CD4-positive, alpha-beta T cell treated with Interferon alpha-2 for 1 hour (primary cell): ENCODE results near the gene SH2D1B.
"Not testable (repeated sequence)": the region's sequence is repeated elsewhere in the genome, so short reads cannot be mapped to it uniquely, and the experiment has no call there.

Experiments used
- DNase-seq, 2 donors: peaks; one replicate each; pipeline ENCODE4 v3.0.0-alpha.2; 2020 to 2022

SH2D1B gene, protein sequence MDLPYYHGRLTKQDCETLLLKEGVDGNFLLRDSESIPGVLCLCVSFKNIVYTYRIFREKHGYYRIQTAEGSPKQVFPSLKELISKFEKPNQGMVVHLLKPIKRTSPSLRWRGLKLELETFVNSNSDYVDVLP

DNA sequence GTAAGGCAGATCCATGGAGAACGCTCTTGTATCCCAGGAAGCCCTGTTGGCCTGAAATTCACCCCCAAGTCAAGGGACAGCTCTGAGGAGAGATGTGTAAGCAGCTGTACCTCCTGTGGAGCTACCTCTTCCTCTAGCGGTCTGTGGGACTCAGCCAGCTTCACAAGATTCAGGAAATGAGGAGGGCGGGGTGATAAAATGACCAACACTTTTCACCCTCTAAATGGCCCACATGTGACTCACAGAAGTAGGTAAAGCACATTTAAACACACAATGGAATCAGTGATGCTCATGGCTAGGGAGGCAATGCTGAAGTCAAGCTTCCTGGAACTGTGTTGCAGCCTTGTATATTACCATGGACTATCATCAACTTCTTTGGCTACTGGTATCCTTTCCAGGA lies at the start of gene SH2D1B:
Gene SH2D1B, minus strand, starts transcription at position 135 of the 400 bp plus-strand sequence. Its CDS starts 120 bp downstream, at position 15.
- DNase-seq = peak; percentile 8 to 14

DNA sequence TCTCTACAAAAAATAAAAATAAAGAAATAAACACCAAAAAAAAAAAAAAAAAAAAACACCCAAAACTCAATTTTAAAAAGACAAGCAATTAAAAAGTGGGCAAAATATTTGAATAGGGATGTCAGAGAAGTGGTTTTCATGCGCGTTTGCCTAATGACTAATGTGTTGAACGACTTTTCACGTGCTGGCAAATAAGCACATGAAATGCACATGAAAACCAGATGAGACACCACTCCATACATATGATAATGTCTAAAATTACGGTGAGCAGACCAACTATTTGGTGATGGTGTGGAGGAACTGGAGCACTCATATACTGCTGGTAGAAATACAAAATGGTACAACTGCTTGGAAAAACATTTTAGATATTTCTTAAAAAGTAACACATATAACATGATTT lies 46.3 kb upstream of the SH2D1B start:
- no peak for DNase-seq

DNA sequence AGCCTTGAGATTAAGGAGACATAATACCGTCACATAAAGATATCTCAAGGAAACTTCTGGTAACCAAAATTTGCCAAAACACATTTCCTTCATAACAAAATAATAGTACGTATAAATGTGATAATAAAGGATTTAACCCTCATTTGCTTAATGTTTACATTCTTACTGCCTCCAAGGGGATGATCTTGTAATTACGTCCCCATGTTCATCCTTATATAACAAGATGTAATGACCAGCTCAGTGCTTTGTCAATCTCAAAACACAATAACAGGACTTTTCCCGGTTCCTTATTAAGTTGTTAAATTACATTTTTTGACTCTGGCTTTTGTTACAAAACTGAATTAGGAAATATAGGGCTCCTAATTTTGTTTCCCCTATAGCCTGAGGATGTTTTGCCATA lies 44.4 kb upstream of the SH2D1B start:
- no peak for DNase-seq

DNA sequence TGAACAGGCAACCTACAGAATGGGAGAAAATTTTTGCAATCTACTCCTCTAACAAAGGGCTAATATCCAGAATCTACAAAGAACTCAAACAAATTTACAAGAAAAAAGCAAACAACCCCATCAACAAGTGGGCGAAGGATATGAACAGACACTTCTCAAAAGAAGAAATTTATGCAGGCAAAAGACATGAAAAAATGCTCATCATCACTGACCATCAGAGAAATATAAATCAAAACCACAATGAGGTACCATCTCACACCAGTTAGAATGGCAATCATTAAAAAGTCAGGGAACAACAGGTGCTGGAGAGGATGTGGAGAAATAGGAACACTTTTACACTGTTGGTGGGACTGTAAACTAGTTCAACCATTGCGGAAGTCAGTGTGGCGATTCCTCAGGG lies 42.4 kb upstream of the SH2D1B start:
- DNase-seq = not testable (repeated sequence)

DNA sequence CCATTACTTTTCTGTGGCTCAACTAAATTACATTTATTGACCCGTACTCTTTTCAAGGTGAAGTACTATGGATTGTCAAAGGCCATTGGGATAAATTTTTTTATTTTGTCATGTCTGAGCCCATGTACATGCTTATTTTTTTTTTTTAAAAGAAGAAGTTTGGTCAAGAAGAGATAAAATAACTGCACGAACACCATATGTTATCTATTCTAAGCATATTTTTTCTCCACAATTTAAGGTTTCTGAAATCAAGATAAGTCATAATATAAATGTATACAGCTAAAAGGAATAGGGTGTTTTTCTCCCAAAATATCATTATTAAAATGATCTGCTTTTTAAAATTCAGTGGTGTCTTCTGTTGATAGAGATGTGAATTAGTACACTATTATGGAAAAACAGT lies 35.0 kb upstream of the SH2D1B start:
- DNase-seq = no peak

DNA sequence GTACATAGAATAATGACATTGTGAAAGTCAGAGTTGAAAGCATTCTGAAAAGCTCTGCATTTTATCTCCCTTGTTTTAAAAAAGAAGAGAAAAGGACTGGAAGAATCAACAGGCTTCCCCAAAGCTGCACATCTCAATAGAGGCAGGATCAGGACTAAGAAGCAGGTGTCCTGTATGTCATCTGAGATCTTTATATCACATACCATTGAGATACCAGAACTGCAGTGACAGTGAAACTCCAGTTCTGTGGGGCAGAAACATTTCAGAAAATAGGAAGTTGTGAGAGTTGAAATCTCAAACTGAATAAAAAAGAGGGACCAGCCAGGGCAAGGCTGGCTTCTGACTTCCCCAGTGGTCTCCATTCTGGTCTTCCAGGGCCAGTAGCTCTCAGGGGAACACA lies 33.0 kb upstream of the SH2D1B start:
- DNase-seq = no peak

DNA sequence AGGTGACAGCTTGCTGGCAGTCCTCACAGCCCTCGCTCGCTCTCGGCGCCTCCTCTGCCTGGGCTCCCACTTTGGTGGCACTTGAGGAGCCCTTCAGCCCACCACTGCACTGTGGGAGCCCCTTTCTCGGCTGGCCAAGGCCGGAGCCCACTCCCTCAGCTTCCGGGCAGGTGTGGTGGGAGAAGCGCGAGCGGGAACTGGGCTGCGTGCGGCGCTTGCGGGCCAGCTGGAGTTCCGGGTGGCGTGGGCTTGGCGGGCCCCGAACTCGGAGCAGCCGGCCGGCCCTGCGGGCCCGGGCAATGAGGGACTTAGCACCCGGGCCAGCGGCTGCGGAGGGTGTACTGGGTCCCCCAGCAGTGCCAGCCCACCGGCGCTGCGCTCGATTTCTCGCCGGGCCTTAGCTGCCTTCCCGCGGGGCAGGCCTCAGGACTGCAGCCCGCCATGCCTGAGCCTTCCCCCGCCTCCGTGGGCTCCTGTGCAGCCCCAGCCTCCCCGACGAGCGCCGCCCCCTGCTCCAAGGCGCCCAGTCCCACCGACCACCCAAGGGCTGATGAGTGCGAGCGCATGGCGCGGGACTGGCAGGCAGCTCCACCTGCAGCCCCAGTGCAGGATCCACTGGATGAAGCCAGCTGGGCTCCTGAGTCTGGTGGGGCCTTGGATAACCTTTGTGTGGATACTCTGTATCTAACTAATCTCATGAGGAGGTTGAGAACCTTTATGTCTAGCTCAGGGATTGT lies 21.2 kb upstream of the SH2D1B start:
- DNase-seq = not testable (repeated sequence)

DNA sequence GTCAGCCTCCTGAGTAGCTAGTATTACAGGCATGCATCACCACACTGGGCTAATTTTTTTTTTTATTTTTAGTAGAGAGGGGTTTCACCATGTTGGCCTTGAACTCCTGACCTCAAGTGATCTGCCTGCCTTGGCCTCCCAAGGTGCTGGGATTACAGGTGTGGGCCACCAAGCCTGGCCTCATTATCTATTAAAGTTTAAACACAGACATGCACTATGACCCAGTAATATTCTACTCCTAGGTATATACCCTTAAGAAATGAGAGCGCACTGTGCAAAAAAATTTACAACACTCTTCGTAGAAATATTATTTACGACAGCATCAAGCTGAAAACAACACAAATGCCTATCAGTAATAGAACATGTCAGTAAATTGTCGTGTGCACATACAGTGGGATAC lies 18.6 kb upstream of the SH2D1B start:
- DNase-seq = no peak

DNA sequence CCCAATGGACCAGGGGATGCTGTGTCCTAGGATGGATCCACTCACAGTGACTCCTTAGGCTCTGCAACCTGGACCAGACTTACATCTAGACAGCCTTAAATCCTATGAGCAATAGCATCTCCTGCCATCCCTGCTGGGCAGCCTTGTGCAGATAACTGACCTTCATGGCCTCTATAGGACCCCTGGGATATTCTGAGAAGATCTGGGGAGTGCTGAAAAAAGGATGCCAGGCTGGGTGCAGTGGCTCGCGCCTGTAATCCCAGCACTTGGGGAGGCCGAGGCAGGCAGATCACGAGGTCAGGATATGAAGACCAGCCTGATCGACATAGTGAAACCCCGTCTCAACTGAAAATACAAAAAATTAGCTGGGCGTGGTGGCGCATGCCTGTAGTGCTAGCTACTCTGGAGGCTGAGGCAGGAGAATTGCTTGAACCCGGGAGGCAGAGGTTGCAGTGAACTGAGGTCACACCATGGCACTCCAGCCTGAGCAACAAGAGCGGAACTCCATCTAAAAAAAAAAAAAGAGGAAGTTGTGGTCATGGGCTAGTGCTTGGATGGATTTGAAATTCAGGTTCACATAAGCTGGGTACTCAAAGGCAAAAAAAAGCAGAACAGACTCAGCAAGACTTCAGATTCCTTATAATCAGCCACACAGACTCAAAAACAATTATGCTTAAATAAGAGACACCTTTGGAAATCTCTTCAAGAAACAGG lies 10.9 kb upstream of the SH2D1B start:
- no peak for DNase-seq

DNA sequence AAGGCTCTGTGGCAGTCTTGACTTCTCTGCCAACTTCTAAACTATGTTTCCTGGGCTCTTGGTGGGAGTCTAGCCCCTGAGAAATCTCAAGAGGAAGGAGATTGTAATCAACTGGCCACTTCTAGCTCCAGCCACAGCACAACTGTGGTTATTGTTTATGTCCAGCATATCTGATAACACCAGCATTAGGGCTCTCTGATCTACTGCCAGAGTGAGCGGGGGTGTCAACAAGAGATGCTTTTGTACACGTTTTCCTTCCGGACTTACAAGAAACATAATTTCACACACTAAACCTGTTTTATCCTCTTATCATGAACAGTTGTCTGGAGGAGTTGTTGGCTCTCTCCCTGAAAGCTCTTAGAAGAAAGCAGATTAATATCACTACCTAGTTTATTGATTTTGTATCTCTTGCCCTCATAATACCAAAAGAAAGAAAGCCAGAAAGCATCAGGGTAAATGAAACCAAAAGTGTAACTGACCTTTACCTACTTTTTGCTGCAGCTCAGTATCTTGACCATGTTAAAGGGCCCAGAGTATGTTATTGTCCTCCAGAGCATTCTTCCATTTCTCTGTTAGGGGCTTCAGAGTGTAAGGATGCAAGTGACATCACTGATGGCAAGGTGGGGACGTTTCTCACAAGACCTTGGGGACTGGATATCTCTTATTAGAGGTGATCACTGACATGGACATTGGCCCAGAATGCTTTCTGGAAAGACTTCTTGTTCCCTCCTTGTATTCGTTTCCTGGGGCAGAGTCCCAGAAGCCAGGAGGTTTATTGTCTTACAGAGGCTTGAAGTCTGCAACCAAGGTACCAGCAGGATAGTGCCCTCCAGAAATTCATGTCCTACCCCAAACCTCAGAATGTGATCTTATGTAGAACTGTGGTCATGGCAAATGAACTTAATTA lies 9.6 kb upstream of the SH2D1B start:
- DNase-seq = no peak

DNA sequence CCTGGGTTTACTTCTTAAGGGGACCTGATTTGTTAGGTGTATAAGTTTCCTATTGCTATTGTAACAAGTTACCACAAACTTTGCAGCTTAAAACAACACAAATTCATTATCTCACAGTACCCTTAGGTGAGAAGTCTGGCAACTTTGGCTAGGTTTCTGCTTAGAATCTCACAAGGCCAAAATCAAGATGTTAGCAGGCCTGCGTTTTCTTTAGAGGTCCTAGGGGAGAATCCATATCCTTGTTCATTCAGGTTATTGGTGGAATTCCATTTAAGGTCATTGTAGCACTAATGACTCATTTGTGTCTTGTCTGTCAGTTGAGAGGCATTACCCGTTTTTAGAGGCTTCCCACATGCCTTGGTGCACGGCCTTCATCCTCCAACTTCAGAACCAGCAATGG lies 8.2 kb upstream of the SH2D1B start:
- DNase-seq = no peak

DNA sequence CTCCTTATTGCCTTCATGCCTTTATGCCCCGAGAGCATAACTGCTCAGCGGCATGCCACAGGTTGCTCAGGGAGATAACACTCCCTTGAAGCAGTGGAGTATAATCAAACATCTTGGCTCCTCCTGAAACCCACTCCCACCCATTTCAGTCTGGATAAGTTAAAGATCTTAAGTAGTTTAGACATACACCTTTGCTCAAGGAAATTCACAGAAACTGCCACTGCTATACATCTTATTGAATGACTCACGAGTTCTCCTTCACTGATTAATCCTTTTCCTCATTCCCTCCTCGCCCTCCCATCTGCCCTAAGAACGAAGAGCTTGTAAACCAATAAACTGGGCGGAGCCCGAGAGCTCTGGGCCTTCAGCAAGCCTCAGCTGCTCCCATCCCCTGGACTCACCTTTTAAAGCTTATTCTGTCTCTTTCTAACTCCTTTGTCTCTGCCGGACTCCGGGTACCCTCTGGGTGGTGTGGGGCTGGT lies 7.6 kb upstream of the SH2D1B start:
- DNase-seq = not testable (repeated sequence)

DNA sequence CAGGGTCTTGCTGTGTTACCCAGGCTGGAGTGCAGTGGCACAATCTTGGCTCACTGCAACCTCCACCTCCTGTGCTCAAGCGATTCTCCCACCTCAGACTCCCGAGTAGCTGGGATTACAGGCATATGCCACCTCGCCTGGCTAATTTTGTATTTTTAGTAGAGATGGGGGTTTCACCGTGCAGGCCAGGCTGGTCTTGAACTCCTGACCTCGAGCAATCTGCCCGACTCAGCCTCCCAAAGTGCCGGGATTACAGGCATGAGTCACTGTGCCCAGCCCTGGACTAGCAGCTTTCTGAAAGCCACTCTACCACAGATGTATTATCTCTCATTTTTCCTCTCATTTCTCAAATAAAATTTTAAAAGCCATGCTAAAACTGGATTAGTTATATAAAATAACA lies 6.6 kb upstream of the SH2D1B start:
- not testable (repeated sequence) for DNase-seq

DNA sequence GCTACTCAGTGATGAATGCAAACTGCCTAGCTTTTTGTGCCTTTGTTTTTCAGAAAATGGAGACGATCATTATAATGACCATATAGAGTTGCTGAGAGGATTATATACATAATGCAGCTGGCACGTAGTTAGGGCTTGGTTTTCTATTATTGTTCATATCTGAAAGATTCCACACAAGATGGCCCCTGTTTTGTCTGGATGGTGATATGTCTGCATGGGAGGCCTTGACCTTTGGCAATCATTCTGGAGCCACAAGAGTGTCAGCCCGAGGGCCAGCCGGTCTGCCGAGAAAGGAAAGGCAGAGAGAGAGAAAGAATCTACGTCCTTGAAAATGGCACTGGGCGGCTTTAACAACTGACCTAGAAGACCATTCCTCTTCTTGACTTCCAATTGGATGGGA lies 5.7 kb upstream of the SH2D1B start:
- no peak for DNase-seq

DNA sequence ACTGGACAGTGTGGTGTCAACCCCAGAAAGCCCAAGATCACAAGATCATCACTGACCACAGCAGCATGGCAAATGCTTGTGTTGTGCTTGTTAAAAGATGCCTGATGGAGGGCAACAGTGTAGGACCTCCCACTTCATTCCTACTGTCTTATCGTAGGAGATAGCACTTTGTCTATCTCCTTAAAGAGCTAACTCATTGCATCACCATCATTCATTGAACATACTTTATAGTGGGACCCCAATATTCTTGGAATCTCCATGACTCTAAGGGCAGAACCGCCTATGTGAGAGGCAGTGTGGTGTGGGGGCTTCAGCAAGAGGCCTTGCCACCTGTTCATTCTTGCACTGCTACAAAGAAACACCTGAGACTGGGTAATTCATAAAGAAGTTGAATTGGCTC lies 5.0 kb upstream of the SH2D1B start:
- no peak for DNase-seq

DNA sequence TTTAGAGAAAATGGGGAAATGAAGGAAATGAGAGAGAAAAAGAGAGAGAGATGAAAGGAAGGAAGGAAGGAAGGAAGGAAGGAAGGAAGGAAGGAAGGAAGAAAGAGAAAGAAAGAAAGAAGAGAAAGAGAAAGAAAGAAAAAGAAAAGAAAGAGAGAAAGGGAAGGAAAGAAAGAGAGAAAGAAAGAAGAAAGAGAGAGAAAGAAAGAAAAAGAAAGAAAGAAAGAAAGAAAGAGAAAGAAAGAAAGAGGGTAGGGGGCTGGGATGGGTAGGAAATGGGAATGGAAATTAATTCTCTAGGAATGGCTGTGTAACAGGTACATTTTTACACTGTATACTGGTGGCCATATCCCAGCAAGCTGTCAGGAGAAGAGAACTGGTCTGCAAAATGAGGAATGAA lies 4.3 kb upstream of the SH2D1B start:
- DNase-seq = no peak

DNA sequence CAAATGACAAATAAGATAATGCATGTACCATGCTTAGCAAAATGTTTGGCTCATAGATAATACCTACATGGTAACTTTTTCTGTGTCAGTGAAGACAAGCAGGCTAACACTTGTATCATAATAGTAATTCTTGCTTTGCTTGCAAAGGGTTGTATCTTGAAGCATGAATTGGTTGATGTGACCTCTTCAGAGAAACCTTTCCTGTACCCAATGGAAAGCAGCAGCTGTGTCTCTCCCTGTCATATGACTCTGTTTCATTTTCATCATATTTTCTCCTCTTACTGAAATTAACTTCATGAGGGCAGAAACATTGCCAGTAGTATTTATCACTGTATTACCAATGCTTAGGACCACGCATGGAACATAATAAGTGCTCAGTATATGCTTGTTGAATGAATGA lies 4.4 kb downstream of the SH2D1B start:
- DNase-seq = no peak

DNA sequence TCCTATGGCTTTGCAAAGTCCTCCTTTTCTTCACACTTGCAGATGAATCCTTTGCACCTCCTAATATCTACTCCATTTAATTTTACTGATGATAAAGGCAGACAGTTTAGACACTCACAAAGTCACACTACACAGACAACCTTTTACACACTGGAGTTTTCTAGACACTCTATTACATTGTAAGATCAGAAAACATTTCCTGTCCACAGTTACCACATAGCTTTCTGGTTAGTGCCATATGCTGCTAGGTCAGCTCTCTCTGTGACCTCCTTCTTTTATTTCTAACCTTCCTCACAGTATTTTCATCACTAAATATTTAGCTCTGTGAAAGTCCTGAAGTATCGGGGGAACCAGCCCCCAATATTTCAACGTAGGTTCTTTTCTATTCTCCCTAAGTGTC lies 5.1 kb downstream of the SH2D1B start:
- no peak for DNase-seq

DNA sequence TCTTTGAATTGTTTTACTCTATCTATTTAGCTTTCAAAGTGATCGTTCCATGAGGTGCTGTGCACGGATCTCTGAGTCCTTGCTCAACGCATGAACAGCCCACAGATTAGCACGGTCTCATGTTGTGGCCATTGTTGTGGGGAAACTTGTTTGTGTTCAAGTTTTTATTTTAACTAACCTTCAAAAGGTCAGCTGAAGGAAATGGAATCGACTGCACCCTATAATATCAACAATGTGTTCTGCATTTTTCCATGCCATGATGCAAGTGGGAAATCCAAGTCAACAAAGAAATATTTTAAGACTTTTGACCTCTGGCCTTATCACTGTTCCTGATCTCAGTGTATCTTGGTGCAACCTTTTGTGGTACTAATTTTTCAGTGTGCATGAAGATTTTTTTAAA lies 6.1 kb downstream of the SH2D1B start:
- no peak for DNase-seq

DNA sequence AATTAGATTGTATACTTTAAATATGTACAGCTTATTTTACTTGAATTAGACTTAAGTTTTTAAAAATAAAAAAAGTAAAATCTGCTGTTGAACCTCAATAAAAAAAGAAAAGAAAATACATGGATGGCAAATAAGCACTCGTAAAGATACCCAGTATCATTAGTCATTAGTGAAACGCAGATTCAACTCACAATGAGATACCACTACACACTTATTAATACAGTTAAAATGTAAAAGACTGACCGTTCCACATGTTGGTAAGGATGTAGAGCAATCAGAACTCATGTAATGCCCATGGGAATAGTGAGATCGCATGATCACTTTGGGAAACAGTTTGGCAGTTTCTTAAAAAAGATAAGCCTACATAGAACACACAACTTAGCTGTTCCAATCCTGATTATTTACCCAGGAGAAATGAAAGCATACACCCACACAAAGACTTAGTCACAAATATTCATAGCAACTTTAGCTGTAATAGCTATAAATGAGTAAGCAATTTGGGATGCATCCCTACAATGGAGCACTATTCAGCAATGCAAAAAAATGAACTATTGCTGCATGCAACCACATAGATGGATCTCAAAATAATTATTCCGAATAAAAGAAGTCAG lies 7.3 kb downstream of the SH2D1B start:
- no peak for DNase-seq

DNA sequence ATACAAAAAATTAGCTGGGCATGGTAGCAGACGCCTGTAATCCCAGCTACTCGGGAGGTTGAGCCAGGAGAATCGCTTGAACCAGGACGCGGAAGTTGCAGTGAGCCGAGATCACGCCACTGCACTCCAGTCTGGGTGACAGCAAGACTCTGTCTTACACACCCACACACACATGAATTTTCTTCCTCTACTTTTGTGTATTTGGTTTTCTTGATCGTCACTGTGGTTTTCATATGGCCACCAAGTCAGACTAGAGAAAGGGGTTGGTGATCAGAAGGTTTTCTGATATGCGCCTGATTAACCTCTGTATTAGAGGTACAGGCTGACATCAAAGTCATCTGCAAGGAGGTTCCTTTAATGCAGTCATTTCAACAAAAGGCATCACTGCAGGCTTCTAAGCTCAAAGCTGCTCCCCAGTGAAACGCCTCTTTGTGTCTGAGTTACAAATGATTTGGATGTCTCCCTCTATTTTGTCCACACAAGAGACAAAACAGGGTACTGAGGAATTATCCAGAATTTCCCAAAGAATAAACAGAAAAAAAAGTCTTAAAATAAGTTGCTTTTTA lies 11.1 kb downstream of the SH2D1B start:
- DNase-seq = no peak

DNA sequence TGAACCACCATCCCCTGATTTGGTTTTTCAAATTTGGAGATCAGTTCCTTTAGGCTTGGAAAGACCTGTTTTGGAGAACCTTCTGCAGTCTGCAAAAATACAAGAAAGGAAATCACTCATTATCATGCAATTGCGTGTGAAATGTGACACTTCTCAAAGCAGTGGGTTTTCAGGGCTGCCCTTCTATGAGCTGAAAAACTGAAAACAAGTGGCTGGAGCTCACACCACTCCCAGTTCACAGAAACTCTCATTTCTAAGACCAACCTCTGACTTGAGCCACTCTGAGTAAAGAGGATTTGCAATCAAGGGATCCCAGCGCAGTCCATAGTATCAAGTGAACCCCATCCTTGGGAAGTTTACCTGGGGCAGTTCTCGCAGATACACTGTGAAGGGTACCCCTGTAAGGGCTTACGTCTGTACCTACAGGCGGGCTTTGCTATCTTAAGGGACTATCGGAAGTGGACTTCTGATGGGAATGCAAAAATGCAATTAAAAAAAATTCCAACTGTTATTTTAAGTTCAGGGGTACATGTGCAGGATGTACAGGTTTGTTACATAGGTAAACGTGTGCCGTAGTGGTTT lies 12.8 kb downstream of the SH2D1B start:
- DNase-seq = no peak
